Measurements from ENCODE around the gene SLC30A2.

The SLC30A2 gene

DNA sequence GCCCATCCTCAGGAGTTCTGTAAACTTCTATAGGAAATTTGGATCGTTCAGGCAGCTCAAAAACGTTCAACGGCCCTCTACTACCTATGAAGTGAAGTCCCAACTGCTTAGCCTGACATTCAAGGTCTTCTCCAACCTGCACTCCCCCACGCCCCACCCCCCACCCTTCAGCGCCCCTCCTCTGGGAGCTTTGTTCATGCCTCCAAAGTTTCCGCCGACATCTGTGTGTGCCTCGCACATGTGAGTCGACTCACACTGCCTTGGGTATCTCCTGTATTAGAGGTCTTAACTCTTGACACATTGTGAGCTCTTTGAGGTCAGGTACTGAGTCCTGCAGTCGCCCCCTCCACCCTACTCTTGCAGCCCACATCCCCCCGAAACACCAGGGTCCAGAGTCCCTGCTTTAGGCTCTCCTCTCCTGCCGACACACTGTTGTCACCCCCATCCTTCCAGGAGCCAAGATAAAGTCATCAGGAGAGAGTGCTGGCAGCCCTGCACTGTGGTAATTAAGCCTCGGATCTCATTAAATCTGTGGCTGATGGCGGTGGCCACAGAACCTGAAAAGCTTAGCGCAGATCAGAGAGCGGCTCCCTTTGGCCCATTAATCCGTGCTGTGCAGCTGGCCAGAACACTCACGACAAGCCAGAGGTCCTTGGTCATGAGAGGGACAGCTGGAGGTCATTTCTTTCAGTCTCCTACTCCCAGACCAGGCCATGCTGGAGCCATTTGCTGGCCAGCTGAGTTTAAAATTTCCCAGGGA is 46.7 kb downstream of the SLC30A2 start:
- Histone ChIP-seq H3K36me3 (no peaks in the 10 kb centered on the region), H3K9me3 (no peaks in the 10 kb centered on the region), H3K4me3 (no peak overlapping the region), H3K4me1 (peaks cover 0 to 20% (median 11%) of the 10 kb centered on the region in 4 donors), H3K27me3 (no peaks in the 10 kb centered on the region), H3K27ac (no peak overlapping the region)
- intact Hi-C loops (cut with DNase I; ENCODE audit: low total_unique reads) = loop anchor here (5.0 to 10.0 kb wide), 2 partner anchors 177 to 384 kb away; partner anchors contain the start of gene MAN1C1
- no peak for DNase-seq
- TF ChIP-seq, protein P1, sequence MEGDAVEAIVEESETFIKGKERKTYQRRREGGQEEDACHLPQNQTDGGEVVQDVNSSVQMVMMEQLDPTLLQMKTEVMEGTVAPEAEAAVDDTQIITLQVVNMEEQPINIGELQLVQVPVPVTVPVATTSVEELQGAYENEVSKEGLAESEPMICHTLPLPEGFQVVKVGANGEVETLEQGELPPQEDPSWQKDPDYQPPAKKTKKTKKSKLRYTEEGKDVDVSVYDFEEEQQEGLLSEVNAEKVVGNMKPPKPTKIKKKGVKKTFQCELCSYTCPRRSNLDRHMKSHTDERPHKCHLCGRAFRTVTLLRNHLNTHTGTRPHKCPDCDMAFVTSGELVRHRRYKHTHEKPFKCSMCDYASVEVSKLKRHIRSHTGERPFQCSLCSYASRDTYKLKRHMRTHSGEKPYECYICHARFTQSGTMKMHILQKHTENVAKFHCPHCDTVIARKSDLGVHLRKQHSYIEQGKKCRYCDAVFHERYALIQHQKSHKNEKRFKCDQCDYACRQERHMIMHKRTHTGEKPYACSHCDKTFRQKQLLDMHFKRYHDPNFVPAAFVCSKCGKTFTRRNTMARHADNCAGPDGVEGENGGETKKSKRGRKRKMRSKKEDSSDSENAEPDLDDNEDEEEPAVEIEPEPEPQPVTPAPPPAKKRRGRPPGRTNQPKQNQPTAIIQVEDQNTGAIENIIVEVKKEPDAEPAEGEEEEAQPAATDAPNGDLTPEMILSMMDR (IDR thresholded peaks at IDR 0.05) = no peak

DNA sequence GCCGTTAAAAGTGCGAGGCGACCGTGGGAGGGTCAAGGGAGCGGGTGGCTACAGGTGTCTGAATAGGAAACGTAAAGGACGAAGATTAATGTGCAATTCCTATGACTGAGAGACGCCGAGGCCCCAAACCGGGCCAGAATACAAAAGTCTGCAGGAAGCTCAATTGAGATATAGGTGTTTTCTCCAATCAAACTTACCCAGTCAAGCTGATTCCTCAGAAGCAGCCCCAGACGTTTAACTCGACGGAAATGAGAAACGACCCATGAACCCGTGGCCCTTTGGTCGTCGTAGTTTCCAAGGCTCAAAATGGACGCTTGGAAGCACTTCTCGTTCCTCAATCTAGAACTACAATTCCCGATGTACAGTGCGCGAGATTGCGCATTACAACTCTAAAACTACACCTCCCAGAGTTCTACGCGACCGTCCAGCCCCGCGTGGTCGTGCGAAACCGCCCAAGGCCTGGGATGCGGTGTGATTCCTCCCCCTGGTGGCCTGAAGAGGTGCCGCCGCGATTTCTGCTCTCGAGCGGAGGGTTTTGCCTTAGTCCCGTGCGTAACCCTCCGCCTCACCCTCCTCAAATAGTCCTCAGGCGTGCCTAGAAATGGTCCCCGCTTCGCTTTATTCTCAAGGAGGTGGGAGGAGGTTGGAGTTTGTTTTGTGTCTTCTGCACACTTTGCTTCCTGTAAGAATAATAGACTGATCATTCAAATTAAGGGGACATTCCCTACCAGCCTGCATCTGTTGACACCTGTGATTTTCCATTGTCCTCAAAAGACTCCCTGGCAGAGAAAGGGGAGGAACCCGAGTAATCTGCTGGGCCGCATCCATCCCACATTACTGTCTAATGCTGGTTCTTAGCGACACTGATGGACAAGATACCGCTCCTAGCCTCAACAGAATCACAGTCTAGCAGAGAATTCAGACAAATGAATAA is 47.8 kb downstream of the SLC30A2 start, which contains the start of gene PAFAH2:
TSS of gene PAFAH2 (minus strand) at position 236 of the 934 bp plus-strand sequence. CDS start 7,247 bp downstream, outside the sequence.
- TF ChIP-seq, protein P1 (IDR thresholded peaks at IDR 0.05) = peak; percentile 92 to 100
- intact Hi-C loops (cut with DNase I; ENCODE audit: low total_unique reads) = loop anchor here (5.0 to 10.0 kb wide), 2 partner anchors 176 to 383 kb away; partner anchors contain the start of gene MAN1C1

DNA sequence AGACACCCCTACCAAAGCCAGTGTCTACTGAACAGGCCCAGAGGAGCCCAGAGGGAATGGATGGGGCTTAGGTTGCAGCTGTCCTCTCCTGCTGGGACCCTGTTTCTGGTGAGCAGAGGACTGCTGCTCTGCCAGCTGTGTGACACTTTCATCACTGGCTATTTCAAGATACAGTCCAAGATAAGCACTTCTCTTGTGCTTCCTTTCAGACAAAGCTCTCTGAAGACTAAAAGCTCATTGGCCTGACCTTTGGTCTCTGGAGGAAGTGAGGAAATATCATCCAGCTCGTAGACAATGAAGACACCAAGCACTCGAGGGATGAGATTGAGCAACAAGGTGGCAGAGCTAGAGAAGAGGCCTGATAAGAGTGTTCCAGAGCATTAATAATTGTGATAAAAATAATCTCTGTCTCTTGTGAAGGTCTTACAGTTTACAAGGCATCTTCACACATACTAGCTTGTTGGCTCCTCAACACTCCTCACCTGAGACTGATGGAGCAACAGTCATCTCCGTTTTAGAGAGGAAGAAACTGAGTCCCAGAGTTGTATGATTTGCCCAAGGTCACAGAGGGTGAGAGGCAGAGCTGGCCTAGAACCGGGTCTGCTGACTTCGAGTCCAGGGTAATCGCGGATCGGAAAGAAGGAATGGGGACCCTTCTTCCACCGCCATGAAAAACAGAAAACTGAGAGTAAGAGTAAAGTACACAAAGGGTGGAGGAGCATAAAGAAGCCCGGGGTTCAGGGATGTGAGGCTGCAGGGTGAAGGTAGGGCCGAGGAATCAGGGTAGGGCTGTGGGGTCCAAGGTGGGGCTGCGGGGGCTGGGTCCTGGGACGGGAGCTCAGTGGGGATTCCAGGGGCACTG is 48.7 kb downstream of the SLC30A2 start:
- Histone ChIP-seq H3K9me3 (no peaks in the 10 kb centered on the region), H3K27ac (peak overlapping the region; percentile 79 to 81), H3K36me3 (no peaks in the 10 kb centered on the region), H3K27me3 (no peaks in the 10 kb centered on the region), H3K4me1 (peaks cover 0 to 20% (median 11%) of the 10 kb centered on the region in 4 donors), H3K4me3 (peak overlapping the region; percentile 63 to 71)
- intact Hi-C loops (cut with DNase I; ENCODE audit: low total_unique reads) = loop anchor here (5.0 to 10.0 kb wide), 2 partner anchors 175 to 382 kb away; partner anchors contain the start of gene MAN1C1
- TF ChIP-seq, protein P1 (IDR thresholded peaks at IDR 0.05) = no peak
- peak in 1 of 2 donors; percentile 73 for DNase-seq

More for the DNA sequence above, 47.8 kb downstream of the SLC30A2 start, which contains the start of gene PAFAH2:
- H3K27ac ChIP-seq = peak within 1 kb of the TSS; percentile 79 to 81
- no peaks in the 10 kb centered on the region for H3K27me3 ChIP-seq
- peaks cover 0 to 20% (median 11%) of the 10 kb centered on the region in 4 donors for H3K4me1 ChIP-seq
- peak within 1 kb of the TSS; percentile 63 to 71 for H3K4me3 ChIP-seq
- no peaks in the 10 kb centered on the region for H3K36me3 ChIP-seq
- peak; percentile 97 to 98 for DNase-seq
- no peaks in the 10 kb centered on the region for H3K9me3 ChIP-seq

DNA sequence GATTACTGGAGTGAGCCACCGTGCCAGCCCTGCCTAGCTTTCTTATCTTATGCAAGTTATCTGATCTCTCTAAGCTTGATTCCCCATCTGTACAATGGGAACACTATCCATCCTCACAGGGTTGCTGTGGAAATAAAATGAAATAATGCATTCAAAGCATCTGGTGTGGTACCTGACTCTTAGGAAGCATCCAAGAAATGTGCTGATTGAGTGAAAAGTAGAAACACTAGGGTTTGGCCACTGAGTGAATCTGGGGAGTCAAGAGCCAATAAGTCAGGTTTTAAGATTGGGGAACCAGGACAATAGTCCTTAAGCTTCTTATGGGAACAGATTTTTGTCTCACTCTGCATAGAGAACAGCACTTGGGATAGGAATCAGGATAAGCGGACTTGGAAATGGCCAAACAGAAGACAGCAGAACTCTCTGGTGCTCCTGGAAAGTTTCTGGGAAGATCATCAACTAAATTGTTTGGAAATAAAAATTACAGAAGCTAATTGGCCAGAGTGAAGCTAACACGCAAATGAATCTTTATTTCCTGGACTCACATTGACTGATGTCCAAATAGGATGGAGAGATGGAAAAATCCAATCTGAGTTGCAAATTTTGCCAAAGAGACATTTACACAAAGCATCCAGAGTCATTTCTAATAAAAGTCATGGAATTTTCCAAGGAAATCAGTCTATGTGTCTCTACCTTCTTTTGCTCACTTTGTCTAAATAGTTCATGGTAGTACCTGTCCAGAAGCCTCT is 51.3 kb downstream of the SLC30A2 start:
- H3K4me1 ChIP-seq = peaks cover 0 to 20% (median 11%) of the 10 kb centered on the region in 4 donors
- intact Hi-C loops (cut with DNase I; ENCODE audit: low total_unique reads) = loop anchor here (5.0 to 10.0 kb wide), 2 partner anchors 172 to 380 kb away; partner anchors contain the start of gene MAN1C1
- TF ChIP-seq, protein P1 (IDR thresholded peaks at IDR 0.05) = no peak
- H3K9me3 ChIP-seq = no peaks in the 10 kb centered on the region
- no peak for DNase-seq
- H3K27ac ChIP-seq = no peak overlapping the region
- H3K4me3 ChIP-seq = no peak overlapping the region
- no peaks in the 10 kb centered on the region for H3K27me3 ChIP-seq
- H3K36me3 ChIP-seq = peaks cover 0 to 13% (median 2%) of the 10 kb centered on the region in 3 donors
